ENCODE measurements around the gene LDLRAP1.

- no peak for TF ChIP-seq CTCF (IDR thresholded peaks at IDR 0.05; ENCODE audit: insufficient read depth, low read depth, low read length)
- no peak for TF ChIP-seq EZH2 (IDR thresholded peaks at IDR 0.05; ENCODE audit: insufficient read depth, low read length)
Measured at GRCh38 chr1:25505656-25506385, 37.6 kb upstream of the LDLRAP1 start.

Data from astrocyte (in vitro differentiated cells and primary cell).